Measurements from ENCODE around the gene UVSSA.
"Not testable (repeated sequence)": the region's sequence is repeated elsewhere in the genome, so short reads cannot be mapped to it uniquely, and the experiment has no call there.

UVSSA gene

GRCh38 chr4:1371176-1372165, 24.5 kb downstream of the UVSSA start:
- CTCF ChIA-PET, result interaction anchor here (1.0 to 2.0 kb wide), 2 partner anchors 10 to 15 kb away, joined by 4 to 6 read pairs; no protein-coding TSS in a partner anchor
- no peak for DNase-seq (ENCODE audit: extremely low spot score)
- POLR2A ChIA-PET, result no interaction called here
- TF ChIP-seq CTCF (IDR thresholded peaks at IDR 0.05; ENCODE audit: control extremely low read depth, extremely low read depth, low read depth, missing control alignments), result no peak

- POLR2A ChIA-PET, result not testable (repeated sequence)
Measured at GRCh38 chr4:1372576-1372975, 25.6 kb downstream of the UVSSA start.

GRCh38 chr4:1373892-1374705, 27.1 kb downstream of the UVSSA start:
- POLR2A ChIA-PET, result no interaction called here
- CTCF ChIA-PET, result no interaction called here
- no peak for TF ChIP-seq CTCF (IDR thresholded peaks at IDR 0.05; ENCODE audit: control extremely low read depth, extremely low read depth, low read depth, missing control alignments)
- no peak for DNase-seq (ENCODE audit: extremely low spot score)

More at GRCh38 chr4:1372576-1372975, 25.6 kb downstream of the UVSSA start:
- CTCF ChIA-PET; DNase-seq (ENCODE audit: extremely low spot score): not testable (repeated sequence)

- CTCF ChIA-PET, result no interaction called here
- POLR2A ChIA-PET, result no interaction called here
- DNase-seq (ENCODE audit: extremely low spot score), result no peak
- no peak for TF ChIP-seq CTCF (IDR thresholded peaks at IDR 0.05; ENCODE audit: control extremely low read depth, extremely low read depth, low read depth, missing control alignments)
Measured at GRCh38 chr4:1374706-1375045, 27.7 kb downstream of the UVSSA start.

GRCh38 chr4:1375051-1375721, 28.2 kb downstream of the UVSSA start:
- ChIA-PET CTCF (no interaction called here), POLR2A (no interaction called here)
- TF ChIP-seq CTCF (IDR thresholded peaks at IDR 0.05; ENCODE audit: control extremely low read depth, extremely low read depth, low read depth, missing control alignments), result no peak
- DNase-seq (ENCODE audit: extremely low spot score), result no peak

- no peak for DNase-seq (ENCODE audit: extremely low spot score)
- CTCF ChIA-PET, result interaction anchor here (0.7 kb wide), 1 partner anchor 14 kb away, joined by 3 read pairs; no protein-coding TSS in a partner anchor
- POLR2A ChIA-PET, result no interaction called here
- no peak for TF ChIP-seq CTCF (IDR thresholded peaks at IDR 0.05; ENCODE audit: control extremely low read depth, extremely low read depth, low read depth, missing control alignments)
Measured at GRCh38 chr4:1375761-1376322, 28.8 kb downstream of the UVSSA start.

Measured in GM10248 (cell line).